Heart left ventricle (tissue), 16 donors: ENCODE results near the gene PRDM16. TPM values are rescaled to one million over a fixed set of nuclear protein-coding genes. Genes with fewer than 3 reads are reported as not detected.

ENCODE experiments used
- ATAC-seq, 4 donors: fragments of 200-7000 bp; cut with Tn5 transposase; one replicate each; pipeline ENCODE4 v1.9.1; 2020 to 2022; ENCODE audit warnings: moderate library complexity in 4 of 4, mild to moderate bottlenecking in 3 of 4, moderate number of reproducible peaks in 1 of 4
- DNase-seq, 5 donors: peaks; one replicate each; pipeline ENCODE4 v3.0.0-alpha.2; 2020
- H3K27ac ChIP-seq, 12 donors: fragments of 200-600 bp; sonication (generic) in 4 of 12; one replicate each; pipeline versions ENCODE4 v1.5.0 to v1.8.0; 2016 to 2022; ENCODE audit warnings: mild to moderate bottlenecking in 2 of 12
- H3K27me3 ChIP-seq, 9 donors: fragments of 200-600 bp; sonication (generic) in 2 of 9; one replicate each; pipeline versions ENCODE4 v1.5.1 to v1.8.0; 2016 to 2022; ENCODE audit warnings: mild to moderate bottlenecking in 3 of 9
- H3K36me3 ChIP-seq, 9 donors: fragments of 200-600 bp; sonication (generic) in 2 of 9; one replicate each; pipeline versions ENCODE4 v1.5.0 to v1.8.0; 2018 to 2022; ENCODE audit warnings: mild to moderate bottlenecking in 2 of 9
- H3K4me1 ChIP-seq, 12 donors: fragments of 200-600 bp; sonication (generic) in 4 of 12; one replicate each; pipeline versions ENCODE4 v1.5.0 to v1.8.0; 2016 to 2022; ENCODE audit warnings: mild to moderate bottlenecking in 3 of 12
- H3K4me3 ChIP-seq, 12 donors: fragments of 200-600 bp; sonication (generic) in 4 of 12; one replicate each; pipeline versions ENCODE4 v1.5.0 to v1.8.0; 2017 to 2022; ENCODE audit warnings: mild to moderate bottlenecking in 9 of 12, moderate library complexity in 4 of 12
- H3K9me3 ChIP-seq, 12 donors: fragments of 200-600 bp; sonication (generic) in 4 of 12; one replicate each; pipeline versions ENCODE4 v1.5.0 to v1.8.0; 2016 to 2022; ENCODE audit warnings: mild to moderate bottlenecking in 1 of 12
- POLR2A ChIP-seq, 2 donors: fragments of 450-650 bp; IDR thresholded peaks; one replicate each; pipeline ENCODE4 v1.6.1; 2017; ENCODE audit warnings: antibody characterized with exemption in 2 of 2, mild to moderate bottlenecking in 2 of 2, moderate library complexity in 2 of 2
- WGBS, 4 donors: extraction: QIAGEN DNeasy Blood & Tissue Kit in 2 of 4; methylation state at CpG; one replicate each; pipeline versions ENCODE4 v1.1.5 to v1.1.7; 2013 to 2018; 5-methylcytosine and 5-hydroxymethylcytosine counted together
- intact Hi-C, 10 donors: fragments of 100-400 bp; cut with DNase I; formaldehyde crosslinking; loops; one replicate each; pipeline versions ENCODE4 v1.11.1 to v1.14.2; 2022
- polyA plus RNA-seq, 2 donors: library from polyadenylated mRNA; stranded (reverse); fragments of 200-250 nt; gene quantifications; one replicate each; pipeline ENCODE4 v1.2.3, GENCODE V29; 2013
- total RNA-seq, 9 donors: library from RNA; depleted of rRNA in 2 of 9; stranded (reverse); fragments of >200 nt in 2 of 9; fragmentation: NEBNext Ultra II Directional in 3 of 9; extraction: Animal tissue kit (Norgen Biotek cat#: 25700) in 3 of 9; gene quantifications; one replicate each; pipeline versions ENCODE4 v1.1.0 to v1.2.4, GENCODE V29; 2016 to 2023
- TF ChIP-seq, protein P1 (sequence below), 12 donors: fragments of 200-600 bp; sonication (generic) in 4 of 12; IDR thresholded peaks; one replicate each; pipeline versions ENCODE4 v1.5.0 to v1.8.0; 2018 to 2022; ENCODE audit warnings: antibody characterized with exemption in 12 of 12, mild to moderate bottlenecking in 5 of 12
- donor health status: ischemic (EF 13 %, LVEDD 7.1; RV severe dilation, severe dysfunction).
- donor health status: healthy with polysubstance abuse.
- donor health status: DM: no; HTN: yes; CAD: no.
- donor health status: DM: no; HTN: no; CAD: no.
- donor health status: ischemic (EF 25% LVEDD 6.9; RV normal size, moderate dysfunction).
- donor health status: ischemic (EF 25% LVEDD 5.7; RV mildly dilated, moderate dysfunction).
- donor health status: healthy.
- donor health status: DM: yes; HTN: yes; CAD: no.
- donor health status: ischemic (EF 35%, LVEDD 5.7; RV mildly dilated, moderate dysfunction).
- donor health status: nonischemic (EF 11% LVEDD 7.7; RV severe dilation, severe dysfunction).
- donor health status: DM: yes; HTN: yes; CAD: no.
- donor health status: PGD.
- donor health status: ischemic (EF 29% LVEDD 5.4; RV normal size, mild dysfunction).
- donor health status: nonischemic (EF 23%, LVEDD 6.1; RV moderate dilation, normal function).

Gene PRDM16
- total and polyA plus RNA-seq, 11 donors: 6.0 to 22.7 (median 14.0) TPM

DNA sequence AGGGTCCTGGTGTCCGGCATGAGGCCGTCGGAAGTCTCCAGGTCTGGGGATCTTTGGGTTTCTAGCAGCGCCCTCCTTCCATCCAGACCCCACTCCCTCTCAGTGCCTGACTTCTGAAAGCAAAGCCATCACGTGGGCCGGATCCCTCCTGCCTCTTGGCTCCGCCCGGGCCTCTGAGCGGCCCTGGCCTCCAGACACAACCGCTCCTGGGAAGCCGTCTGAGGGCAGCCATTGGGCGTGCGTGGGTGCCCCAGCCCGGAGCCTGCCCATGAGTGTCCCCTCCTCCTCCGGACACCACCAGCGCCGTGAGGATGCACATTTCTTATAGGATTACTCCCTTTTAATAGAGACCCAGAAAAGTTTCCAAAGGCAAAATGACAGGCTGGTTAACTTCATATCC lies 248.5 kb downstream of the PRDM16 start:
- Histone ChIP-seq H3K36me3 (no peaks in the 10 kb centered on the region), H3K9me3 (no peaks in the 10 kb centered on the region), H3K4me3 (no peak overlapping the region), H3K27me3 (no peaks in the 10 kb centered on the region), H3K27ac (peak overlapping the region in 1 of 12 donors; percentile 18), H3K4me1 (peaks cover 0 to 62% (median 37%) of the 10 kb centered on the region in 12 donors)
- WGBS, 4 donors: 90 to 93% (median 92%) methylated on average over 9 to 17 of the region's 17 CpGs
- peak in 1 of 5 donors; percentile 26 for DNase-seq
- TF ChIP-seq, protein P1, sequence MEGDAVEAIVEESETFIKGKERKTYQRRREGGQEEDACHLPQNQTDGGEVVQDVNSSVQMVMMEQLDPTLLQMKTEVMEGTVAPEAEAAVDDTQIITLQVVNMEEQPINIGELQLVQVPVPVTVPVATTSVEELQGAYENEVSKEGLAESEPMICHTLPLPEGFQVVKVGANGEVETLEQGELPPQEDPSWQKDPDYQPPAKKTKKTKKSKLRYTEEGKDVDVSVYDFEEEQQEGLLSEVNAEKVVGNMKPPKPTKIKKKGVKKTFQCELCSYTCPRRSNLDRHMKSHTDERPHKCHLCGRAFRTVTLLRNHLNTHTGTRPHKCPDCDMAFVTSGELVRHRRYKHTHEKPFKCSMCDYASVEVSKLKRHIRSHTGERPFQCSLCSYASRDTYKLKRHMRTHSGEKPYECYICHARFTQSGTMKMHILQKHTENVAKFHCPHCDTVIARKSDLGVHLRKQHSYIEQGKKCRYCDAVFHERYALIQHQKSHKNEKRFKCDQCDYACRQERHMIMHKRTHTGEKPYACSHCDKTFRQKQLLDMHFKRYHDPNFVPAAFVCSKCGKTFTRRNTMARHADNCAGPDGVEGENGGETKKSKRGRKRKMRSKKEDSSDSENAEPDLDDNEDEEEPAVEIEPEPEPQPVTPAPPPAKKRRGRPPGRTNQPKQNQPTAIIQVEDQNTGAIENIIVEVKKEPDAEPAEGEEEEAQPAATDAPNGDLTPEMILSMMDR (IDR thresholded peaks at IDR 0.05): no peak
- TF ChIP-seq POLR2A (IDR thresholded peaks at IDR 0.05): no peak
- intact Hi-C loops: loop anchor here in 1 of 10 donors (10.0 kb wide), 1 partner anchor 243 kb away; no protein-coding TSS in a partner anchor
- ATAC-seq: no peak

- Histone ChIP-seq H3K9me3 (no peaks in the 10 kb centered on the region), H3K36me3 (no peaks in the 10 kb centered on the region), H3K4me3 (no peak overlapping the region), H3K27ac (no peak overlapping the region), H3K4me1 (peaks cover 0 to 60% (median 32%) of the 10 kb centered on the region in 12 donors), H3K27me3 (peaks cover 0 to 4% (median 0%) of the 10 kb centered on the region in 9 donors)
- no peak for TF ChIP-seq POLR2A (IDR thresholded peaks at IDR 0.05)
- TF ChIP-seq, protein P1 (IDR thresholded peaks at IDR 0.05): no peak
- intact Hi-C loops: loop anchor here in 1 of 10 donors (10.0 kb wide), 1 partner anchor 244 kb away; no protein-coding TSS in a partner anchor
- 89 to 92% (median 90%) methylated on average over 2 of the region's 2 CpGs for WGBS, 4 donors
- DNase-seq: no peak
- ATAC-seq: no peak
Measured at GRCh38 chr1:3318329-3318728, 249.3 kb downstream of the PRDM16 start.

DNA sequence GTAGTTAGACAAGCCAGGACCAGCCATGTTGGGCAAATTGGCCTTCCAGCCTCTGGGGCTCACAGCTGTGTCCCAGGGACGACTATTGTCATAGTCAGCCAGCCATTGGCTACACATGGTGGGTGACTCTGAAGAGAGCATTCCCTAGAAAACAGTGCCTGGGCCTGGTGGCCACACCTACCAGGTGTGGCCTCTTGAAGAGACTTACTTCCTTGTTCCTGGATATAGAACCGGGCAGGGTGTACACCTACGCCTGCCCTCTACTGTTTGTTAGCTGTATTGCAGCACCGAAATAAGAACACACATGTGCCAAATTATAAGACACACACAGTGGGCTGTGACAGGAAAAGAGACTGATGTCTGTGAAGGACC lies 250.9 kb downstream of the PRDM16 start:
- Histone ChIP-seq H3K27me3 (peaks cover 0 to 8% (median 0%) of the 10 kb centered on the region in 9 donors), H3K4me1 (peaks cover 4 to 56% (median 26%) of the 10 kb centered on the region in 12 donors), H3K9me3 (no peaks in the 10 kb centered on the region), H3K4me3 (no peak overlapping the region), H3K36me3 (no peaks in the 10 kb centered on the region), H3K27ac (no peak overlapping the region)
- WGBS, 4 donors: 36 to 44% (median 44%) methylated on average over 4 of the region's 4 CpGs
- ATAC-seq (peak in 3 of 4 donors; percentile 25 to 35 (median 33)), DNase-seq (peak in 1 of 5 donors; percentile 25)
- intact Hi-C loops: loop anchor here in 3 of 10 donors (5.0 to 10.0 kb wide), 3 partner anchors 92 to 245 kb away; no protein-coding TSS in a partner anchor
- TF ChIP-seq, protein P1 (IDR thresholded peaks at IDR 0.05): peak; percentile 51 to 74 (median 68)
- no peak for TF ChIP-seq POLR2A (IDR thresholded peaks at IDR 0.05)

- TF ChIP-seq, protein P1 (IDR thresholded peaks at IDR 0.05): peak in 2 of 12 donors; percentile 1 to 2
- TF ChIP-seq POLR2A (IDR thresholded peaks at IDR 0.05): no peak
- no peak overlapping the region for H3K4me3 ChIP-seq
- H3K27ac ChIP-seq: peak overlapping the region in 1 of 12 donors; percentile 38
- DNase-seq (peak in 1 of 5 donors; percentile 31), ATAC-seq (no peak)
- intact Hi-C loops: loop anchor here in 2 of 10 donors (5.0 kb wide), 2 partner anchors 92 to 102 kb away; no protein-coding TSS in a partner anchor
- H3K27me3 ChIP-seq: peaks cover 0 to 8% (median 0%) of the 10 kb centered on the region in 9 donors
- 42 to 52% (median 46%) methylated on average over 17 to 18 of the region's 18 CpGs for WGBS, 4 donors
- no peaks in the 10 kb centered on the region for H3K36me3 ChIP-seq
- H3K4me1 ChIP-seq: peaks cover 4 to 50% (median 23%) of the 10 kb centered on the region in 12 donors
- no peaks in the 10 kb centered on the region for H3K9me3 ChIP-seq
Measured at GRCh38 chr1:3320246-3321152, 251.5 kb downstream of the PRDM16 start.
